T47D (cell line): ENCODE measurements around the gene LSM12.
A peak's percentile ranks its signal among the peaks of the same experiment; 100 is the strongest.

Experiments
- DNase-seq, 2 experiments: peaks; one replicate each; pipeline versions ENCODE4 v3.0.0 to v3.0.0-alpha.2; 2011 to 2012; ENCODE audit warnings: low read depth in 1 of 2, low spot score in 1 of 2
- JUND ChIP-seq: IDR thresholded peaks from 2 replicates; pipeline ENCODE4 v1.6.1; 2012; ENCODE audit warnings: low read depth
- in situ Hi-C: cut with HindIII; loops from 2 replicates; pipeline ENCODE4 v1.10.0; 2016; ENCODE audit warnings: low sequenced_read_pairs, low pct_unique_long_range_greater_than_20kb

LSM12 gene

DNA sequence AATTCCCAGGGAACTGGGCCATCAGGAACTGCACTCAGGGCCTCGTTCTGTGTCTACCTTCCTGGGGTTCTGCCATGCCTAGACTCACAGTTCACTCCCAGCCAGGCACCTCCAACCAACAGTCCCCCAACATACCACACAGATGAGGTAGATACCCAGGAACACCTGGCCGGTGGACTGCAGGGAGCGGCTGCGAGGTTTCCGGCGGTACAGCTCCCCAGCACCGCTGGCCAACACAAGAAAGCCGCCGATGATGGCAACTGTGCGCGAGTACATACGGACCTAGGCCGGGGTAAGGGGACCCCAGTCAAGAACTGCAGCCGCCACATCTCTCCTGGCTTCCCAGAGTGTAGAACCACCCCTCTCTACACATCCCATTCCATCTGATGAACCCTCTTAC lies 53.6 kb downstream of the LSM12 start:
- DNase-seq, result no peak
- no peak for TF ChIP-seq JUND
- in situ Hi-C loops, result no loop called here

GRCh38 chr17:44012391-44012790 lies 54.1 kb downstream of the LSM12 start:
- no peak for DNase-seq
- in situ Hi-C loops, result no loop called here

DNA sequence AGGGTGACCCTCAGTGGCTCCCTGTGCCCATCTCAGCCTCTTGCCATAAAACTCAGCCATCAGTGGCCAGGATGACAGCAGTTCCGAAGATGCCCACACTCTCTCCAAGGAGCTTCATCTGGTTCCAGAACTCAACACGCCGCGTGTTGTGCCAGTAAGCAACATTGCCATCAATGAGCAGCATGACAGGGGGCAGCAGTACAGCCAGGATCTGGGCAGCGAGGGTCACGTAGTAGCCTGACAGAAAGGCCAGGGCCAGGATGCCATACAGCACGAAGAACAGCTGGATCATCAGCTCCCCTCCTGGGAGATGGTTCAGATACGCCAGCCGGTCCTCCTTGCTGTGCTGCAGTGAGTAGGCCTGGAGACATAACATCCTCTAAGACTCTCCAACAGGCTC lies 54.6 kb downstream of the LSM12 start:
- no peak for TF ChIP-seq JUND
- in situ Hi-C loops, result no loop called here

More at GRCh38 chr17:44012391-44012790, 54.1 kb downstream of the LSM12 start:
- no peak for TF ChIP-seq JUND

DNA sequence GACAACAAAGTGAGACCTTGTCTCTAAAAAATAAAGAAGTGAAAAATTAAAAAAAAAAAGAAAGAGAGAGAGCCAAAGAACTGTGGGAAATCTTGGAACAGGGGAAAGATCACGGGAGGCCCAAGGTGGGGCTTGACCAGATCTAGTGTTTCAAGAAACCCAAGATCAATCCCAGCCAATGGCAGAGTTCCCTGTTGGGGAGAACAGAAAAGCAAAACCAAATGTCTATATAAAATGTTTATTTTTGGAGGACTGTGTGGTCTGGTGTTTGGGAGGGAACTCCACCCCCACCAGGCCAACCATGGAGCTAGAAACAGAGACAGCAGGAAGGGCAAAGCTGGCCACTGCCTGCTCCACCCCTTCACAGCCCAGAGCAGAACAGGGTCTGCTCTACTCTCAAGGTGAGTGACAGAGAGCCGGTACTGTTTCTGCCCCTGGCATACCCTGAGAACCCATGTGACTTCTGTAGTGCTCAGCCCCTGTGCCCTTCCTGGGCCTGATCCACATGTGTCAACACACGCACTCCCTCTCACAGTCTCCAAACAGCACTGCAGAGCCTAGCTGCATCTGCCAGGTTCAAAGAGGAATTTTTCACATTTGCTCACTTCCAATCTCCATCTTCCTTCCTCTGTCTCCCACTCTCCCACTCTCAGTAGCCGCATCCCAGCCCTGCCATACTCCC lies 55.4 kb downstream of the LSM12 start:
- DNase-seq, result no peak
- no peak for TF ChIP-seq JUND
- in situ Hi-C loops, result no loop called here

More for the DNA sequence above, 54.6 kb downstream of the LSM12 start:
- DNase-seq, result no peak

DNA sequence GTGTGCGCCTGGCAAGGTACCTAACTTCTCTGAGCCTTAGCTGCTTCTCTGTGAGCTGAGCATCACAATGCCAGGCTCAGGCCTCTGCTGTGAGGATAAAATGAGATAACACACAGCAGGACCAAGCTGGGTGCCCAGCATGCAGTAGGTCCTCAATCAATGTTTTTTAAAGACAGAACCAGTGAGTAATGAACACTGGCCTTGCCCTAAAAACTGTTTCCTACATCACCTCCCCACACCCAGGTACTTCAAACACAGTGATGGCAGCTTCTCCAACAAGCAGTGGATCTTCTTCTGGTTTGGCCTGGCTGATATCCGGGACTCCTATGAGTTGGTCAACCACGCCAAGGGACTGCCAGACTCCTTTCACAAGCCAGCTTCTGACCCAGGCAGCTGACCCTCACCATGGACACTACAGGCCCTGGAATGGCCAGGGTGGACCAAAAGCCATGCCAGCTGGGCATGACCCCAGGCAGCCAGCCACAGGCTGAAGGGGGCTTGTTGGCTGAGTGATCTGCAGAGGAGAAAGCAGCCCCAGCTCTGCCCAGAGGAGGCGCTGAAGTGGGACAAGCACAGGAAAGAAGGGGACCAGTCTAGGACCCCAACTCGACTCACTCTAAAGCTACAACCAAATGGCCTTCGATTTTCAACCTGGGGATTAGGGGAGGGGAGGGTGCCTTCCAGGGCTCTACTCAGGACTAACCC lies 58.1 kb downstream of the LSM12 start:
- in situ Hi-C loops, result no loop called here

GRCh38 chr17:44007346-44008204 lies 58.9 kb downstream of the LSM12 start:
- in situ Hi-C loops, result no loop called here
- peak in 1 of 2 experiments; percentile 38 for DNase-seq
- TF ChIP-seq JUND, result no peak

More for the DNA sequence above, 58.1 kb downstream of the LSM12 start:
- TF ChIP-seq JUND, result no peak
- no peak for DNase-seq

GRCh38 chr17:44006598-44007345 lies 59.7 kb downstream of the LSM12 start:
- TF ChIP-seq JUND, result no peak
- in situ Hi-C loops, result no loop called here
- peak; percentile 92 to 98 for DNase-seq

DNA sequence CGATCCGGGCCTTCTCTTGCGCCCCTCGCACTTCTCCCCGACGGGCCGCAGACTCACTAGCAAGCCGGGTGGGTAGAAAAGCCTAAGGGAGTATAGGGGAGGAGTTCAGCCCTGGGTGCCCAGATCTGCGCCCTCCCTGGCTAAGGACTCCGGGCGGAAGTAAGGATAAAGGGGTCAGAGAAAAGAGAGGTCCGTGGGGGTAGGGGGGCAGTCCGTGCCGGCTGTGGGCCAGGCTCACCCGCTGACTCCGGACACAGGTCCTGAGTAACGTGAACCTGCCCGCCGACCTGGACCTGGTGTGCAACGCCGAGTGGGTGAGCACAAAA lies 60.2 kb downstream of the LSM12 start:
- DNase-seq, result no peak
- TF ChIP-seq JUND, result no peak
- in situ Hi-C loops, result no loop called here

GRCh38 chr17:44005527-44006271 lies 60.8 kb downstream of the LSM12 start:
- no peak for TF ChIP-seq JUND
- no peak for DNase-seq
- in situ Hi-C loops, result no loop called here

GRCh38 chr17:44004761-44005526 lies 61.5 kb downstream of the LSM12 start:
- DNase-seq, result no peak
- in situ Hi-C loops, result no loop called here
- TF ChIP-seq JUND, result no peak
